Choroid plexus epithelial cell (primary cell): Measurements from ENCODE around the gene GALR1.
A peak's percentile ranks its signal among the peaks of the same experiment; 100 is the strongest.

ENCODE experiments used
- DNase-seq: peaks from one replicate; pipeline ENCODE4 v3.0.0-alpha.2; 2010; ENCODE audit warnings: low read depth
- H3K4me3 ChIP-seq: 2 replicates; pipeline ENCODE4 v1.5.1; 2011; ENCODE audit warnings: low read depth, mild to moderate bottlenecking, control low read depth, low read length, moderate library complexity
- TF ChIP-seq, protein P1 (sequence below): conservative IDR thresholded peaks from 2 replicates; pipeline ENCODE4 v1.5.1; 2011; ENCODE audit warnings: low read depth, mild to moderate bottlenecking, control low read depth, inconsistent platforms, low read length, moderate library complexity

The GALR1 gene, protein sequence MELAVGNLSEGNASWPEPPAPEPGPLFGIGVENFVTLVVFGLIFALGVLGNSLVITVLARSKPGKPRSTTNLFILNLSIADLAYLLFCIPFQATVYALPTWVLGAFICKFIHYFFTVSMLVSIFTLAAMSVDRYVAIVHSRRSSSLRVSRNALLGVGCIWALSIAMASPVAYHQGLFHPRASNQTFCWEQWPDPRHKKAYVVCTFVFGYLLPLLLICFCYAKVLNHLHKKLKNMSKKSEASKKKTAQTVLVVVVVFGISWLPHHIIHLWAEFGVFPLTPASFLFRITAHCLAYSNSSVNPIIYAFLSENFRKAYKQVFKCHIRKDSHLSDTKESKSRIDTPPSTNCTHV

DNA sequence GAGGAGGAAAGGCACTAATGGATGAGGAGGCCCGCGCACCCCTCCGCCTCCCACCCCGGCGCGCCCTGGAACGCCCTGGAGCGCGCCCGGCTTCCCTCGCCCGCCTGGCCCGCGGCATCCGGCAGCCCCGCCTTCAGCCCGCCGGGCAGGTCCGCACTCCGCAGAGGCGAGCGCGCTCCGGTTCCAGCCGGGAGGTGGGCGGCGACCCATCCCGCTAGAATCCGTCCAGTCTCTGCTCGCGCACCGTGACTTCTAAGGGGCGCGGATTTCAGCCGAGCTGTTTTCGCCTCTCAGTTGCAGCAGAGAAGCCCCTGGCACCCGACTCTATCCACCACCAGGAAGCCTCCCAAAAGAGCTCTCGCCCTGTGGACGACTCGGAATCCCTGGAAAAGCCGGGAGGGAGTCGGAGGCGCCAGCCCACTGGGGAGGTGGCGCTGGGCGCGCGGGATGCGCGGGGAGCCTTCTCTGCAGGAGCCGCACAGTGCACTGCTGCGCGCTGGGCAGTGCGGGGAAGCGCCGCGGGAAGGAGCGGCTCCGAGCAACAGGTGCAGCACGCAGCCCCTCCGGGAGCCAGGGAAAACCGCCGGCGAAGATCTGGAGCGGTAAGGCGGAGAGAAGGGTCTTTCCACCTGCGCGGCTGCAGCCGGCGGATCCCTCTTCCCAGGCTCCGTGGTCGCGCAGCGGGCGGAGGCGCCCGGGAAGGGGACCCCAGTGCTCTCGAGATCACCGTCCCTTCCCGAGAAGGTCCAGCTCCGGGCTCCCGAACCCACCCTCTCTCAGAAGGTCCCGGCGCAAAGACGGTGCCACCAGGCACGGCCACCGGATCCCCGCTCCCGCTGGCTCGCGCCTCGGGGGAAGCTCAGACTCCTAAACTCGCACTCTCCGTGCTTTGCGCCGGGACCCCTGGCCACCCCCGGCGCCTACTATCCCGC lies at the start of gene GALR1:
GALR1 (plus strand) TSS at position 280 of the 932 bp plus-strand sequence. CDS start 701 bp downstream, outside the sequence.
- TF ChIP-seq, protein P1, sequence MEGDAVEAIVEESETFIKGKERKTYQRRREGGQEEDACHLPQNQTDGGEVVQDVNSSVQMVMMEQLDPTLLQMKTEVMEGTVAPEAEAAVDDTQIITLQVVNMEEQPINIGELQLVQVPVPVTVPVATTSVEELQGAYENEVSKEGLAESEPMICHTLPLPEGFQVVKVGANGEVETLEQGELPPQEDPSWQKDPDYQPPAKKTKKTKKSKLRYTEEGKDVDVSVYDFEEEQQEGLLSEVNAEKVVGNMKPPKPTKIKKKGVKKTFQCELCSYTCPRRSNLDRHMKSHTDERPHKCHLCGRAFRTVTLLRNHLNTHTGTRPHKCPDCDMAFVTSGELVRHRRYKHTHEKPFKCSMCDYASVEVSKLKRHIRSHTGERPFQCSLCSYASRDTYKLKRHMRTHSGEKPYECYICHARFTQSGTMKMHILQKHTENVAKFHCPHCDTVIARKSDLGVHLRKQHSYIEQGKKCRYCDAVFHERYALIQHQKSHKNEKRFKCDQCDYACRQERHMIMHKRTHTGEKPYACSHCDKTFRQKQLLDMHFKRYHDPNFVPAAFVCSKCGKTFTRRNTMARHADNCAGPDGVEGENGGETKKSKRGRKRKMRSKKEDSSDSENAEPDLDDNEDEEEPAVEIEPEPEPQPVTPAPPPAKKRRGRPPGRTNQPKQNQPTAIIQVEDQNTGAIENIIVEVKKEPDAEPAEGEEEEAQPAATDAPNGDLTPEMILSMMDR: no peak
- H3K4me3 ChIP-seq: peak within 1 kb of the TSS; percentile 45
- peak; percentile 5 for DNase-seq

DNA sequence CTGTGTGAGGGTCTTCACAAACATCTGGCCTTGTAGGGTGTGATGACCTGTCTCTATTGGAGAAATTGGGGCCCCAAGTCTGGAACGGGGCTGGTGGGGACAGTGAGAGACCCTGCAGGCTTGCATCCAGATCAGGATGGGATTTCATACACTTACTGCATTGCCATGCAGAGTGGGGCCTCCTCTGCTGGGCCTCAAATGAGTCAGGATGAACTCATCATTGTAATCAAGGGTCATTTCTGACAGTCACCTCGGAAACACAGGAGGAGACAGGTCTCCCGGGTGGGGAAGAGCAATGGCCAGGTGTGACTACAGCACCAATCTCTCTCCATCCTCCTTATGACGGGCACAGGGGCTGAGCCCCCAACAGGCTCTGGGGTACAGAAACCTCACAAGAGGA lies 48.1 kb upstream of the GALR1 start:
- no peak for DNase-seq
- TF ChIP-seq, protein P1: no peak
- no peak overlapping the region for H3K4me3 ChIP-seq

DNA sequence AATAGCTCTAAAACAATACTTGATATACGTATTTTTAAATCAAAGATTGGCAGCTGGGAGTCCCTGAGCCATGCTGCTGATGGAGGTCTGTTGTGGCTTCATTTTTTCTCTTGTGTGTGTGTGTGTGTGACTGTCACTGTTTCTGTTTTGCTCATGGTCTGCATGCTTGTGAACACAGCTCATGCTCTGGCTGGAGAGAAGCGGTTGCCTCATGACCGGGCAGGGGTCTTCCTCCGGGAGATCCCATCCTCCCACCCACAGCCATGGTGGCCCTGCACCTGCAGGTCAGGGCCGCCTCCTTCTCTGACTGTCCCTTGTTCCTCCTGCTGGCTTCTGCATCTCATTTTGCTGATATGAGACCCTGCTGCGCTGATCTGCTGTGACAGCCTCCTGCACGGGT lies 47.3 kb upstream of the GALR1 start:
- TF ChIP-seq, protein P1: no peak
- DNase-seq: no peak
- H3K4me3 ChIP-seq: no peak overlapping the region

DNA sequence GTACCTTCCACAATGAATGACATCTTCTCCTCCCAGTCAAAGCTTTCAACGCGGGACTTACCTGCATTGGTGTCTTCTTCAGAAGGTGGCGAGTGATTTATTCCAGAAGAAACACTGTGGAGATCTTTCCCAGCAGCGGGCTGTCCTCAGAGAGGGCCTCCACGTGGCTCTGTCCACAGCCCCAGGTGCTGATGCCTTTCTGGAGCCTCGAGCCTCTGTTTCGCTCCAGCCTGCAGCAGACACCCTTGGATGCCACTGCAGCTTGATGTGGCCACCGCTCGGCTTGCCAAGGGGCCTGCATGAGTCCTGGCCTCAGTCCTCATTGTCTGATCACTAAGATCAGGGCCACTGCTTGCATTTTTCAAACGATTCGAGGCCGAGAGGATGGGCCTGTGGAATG lies 46.6 kb upstream of the GALR1 start:
- no peak overlapping the region for H3K4me3 ChIP-seq
- peak; percentile 42 for DNase-seq
- TF ChIP-seq, protein P1: no peak

DNA sequence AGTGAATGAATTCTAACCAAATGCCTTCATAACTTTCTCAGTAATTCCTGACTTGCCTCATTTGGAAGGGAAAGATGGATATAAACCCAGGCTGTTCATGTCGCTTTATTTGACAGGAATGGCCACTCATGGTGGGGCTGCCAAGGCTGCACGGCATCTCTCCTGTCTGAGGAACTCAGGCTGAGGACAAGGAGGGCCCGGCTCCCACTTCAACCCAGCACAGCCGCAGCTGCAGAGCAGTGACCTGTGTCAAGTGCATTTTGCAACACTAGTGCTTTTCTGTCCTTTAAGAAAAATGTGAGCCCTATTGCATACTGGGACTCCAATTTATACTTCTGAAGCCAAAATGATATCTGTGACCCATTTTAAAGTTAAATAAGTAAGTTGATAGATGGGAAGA lies 45.8 kb upstream of the GALR1 start:
- no peak overlapping the region for H3K4me3 ChIP-seq
- no peak for DNase-seq
- TF ChIP-seq, protein P1: no peak

DNA sequence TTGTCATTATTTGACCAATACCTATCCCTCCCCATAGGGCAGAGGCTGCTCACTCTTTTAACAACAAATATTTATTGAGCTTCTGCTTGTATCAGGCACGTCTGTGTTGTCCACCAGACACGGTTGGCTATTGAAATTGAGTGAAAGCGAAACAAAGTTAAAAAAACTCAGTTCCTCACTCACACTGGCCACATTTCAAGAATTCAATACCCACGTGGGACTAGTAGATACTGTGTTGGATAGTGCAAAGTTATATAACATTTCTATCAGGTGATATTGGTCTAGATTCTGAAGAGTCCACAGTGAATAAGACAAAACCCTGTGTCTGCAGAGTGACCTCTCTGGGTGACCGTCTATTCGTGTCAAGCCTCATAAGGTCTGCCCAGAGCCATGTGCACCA lies 43.9 kb upstream of the GALR1 start:
- DNase-seq: no peak
- no peak overlapping the region for H3K4me3 ChIP-seq
- TF ChIP-seq, protein P1: no peak
